Tibial nerve (tissue), 4 donors: ENCODE results near the gene BRCA2.

Experiments
- EP300 ChIP-seq, 2 donors: sonication (generic); formaldehyde crosslinking; IDR thresholded peaks; one replicate each; pipeline ENCODE4 v1.6.1; 2017; ENCODE audit warnings: antibody characterized with exemption in 2 of 2, mild to moderate bottlenecking in 1 of 2
- POLR2A ChIP-seq, 2 donors: fragments of 450-650 bp; IDR thresholded peaks; one replicate each; pipeline ENCODE4 v1.6.1; 2017; ENCODE audit warnings: antibody characterized with exemption in 2 of 2, mild to moderate bottlenecking in 2 of 2, moderate library complexity in 2 of 2
- TF ChIP-seq, protein P1 (sequence below), 5 experiments: fragments of 200-600 bp in 3 of 5; fragments of 450-650 bp in 2 of 5; sonication (generic) in 3 of 5; IDR thresholded peaks; one replicate each; pipeline ENCODE4 v1.5.1; 2016 to 2019; ENCODE audit warnings: antibody characterized with exemption in 5 of 5, mild to moderate bottlenecking in 3 of 5, moderate library complexity in 2 of 5

DNA sequence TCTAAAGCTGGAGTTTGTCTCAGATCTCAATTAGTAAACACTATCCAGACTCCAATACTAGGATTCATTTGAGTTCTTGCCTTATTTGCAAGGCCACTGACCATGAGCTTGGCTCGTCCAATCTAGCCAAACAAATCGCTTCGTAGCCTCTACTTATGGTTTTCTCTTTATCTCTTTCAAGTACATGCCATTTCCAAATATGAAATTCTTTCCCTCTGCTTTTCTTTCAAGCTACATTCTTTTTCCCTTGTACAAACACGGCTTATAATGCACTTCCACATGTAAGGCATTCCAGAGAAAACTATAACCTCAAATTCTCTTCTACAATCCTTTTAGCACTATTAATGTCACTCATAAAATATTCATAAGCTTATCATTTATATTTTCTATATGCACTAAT, 123.6 kb downstream of the BRCA2 start:
- TF ChIP-seq EP300 (IDR thresholded peaks at IDR 0.05) (no peak), POLR2A (IDR thresholded peaks at IDR 0.05) (no peak)
- TF ChIP-seq, protein P1, sequence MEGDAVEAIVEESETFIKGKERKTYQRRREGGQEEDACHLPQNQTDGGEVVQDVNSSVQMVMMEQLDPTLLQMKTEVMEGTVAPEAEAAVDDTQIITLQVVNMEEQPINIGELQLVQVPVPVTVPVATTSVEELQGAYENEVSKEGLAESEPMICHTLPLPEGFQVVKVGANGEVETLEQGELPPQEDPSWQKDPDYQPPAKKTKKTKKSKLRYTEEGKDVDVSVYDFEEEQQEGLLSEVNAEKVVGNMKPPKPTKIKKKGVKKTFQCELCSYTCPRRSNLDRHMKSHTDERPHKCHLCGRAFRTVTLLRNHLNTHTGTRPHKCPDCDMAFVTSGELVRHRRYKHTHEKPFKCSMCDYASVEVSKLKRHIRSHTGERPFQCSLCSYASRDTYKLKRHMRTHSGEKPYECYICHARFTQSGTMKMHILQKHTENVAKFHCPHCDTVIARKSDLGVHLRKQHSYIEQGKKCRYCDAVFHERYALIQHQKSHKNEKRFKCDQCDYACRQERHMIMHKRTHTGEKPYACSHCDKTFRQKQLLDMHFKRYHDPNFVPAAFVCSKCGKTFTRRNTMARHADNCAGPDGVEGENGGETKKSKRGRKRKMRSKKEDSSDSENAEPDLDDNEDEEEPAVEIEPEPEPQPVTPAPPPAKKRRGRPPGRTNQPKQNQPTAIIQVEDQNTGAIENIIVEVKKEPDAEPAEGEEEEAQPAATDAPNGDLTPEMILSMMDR (IDR thresholded peaks at IDR 0.05): no peak
